GM18519 (cell line): ENCODE data around the gene CTNNA2.

ENCODE experiments used
- ATAC-seq: cut with Tn5 transposase; IDR thresholded peaks from one replicate; pipeline ENCODE4 v1.9.1; 2021; ENCODE audit warnings: mild to moderate bottlenecking, moderate library complexity; ENCODE audit not compliant: unreplicated experiment, low FRiP score

CTNNA2 gene

DNA sequence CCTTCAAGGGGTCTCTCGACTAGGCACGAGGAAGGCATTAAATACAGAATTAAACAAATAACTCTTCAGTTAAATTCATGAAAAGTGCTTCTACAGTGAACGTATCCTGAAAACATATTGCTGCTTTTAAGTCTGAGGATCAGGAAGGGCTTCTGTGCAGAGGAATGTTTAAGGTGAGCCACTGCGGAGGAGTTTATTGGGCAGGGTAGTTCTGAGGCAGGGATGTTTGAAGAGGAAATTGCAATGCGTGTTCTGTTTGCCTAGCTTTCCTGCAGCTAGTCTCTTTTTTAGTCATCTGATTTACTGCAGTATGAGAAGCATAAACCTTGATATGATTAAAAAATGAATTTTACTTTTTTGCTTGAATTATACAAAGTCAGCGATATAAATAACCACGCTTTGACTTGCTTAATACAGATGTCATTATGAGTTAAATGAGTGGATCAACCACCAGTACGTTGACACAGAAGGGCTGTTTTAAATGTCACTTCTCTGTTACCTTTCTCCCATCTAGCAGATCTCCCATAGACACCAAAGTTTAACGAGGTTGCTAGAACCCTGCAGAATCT, 98.7 kb downstream of the CTNNA2 start:
- no peak for ATAC-seq

DNA sequence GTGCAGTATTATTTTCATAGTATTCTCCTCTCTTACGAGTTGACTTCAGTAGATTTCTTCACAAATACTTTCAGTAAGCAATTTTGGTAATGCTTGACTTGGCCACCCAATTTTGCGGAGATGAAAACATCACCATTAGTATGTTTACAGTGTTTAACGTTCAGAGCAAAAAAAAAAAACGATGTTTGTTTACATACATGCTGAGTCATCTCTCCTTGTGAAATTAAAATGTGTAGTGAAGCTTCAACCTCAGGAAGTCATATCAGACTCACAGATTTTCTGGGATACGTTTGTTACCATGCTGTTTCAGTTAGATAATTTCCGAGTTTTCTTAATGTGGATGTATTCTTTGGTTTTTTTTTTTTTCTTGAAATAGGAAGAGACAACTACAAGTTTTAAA, 100.1 kb downstream of the CTNNA2 start:
- no peak for ATAC-seq

DNA sequence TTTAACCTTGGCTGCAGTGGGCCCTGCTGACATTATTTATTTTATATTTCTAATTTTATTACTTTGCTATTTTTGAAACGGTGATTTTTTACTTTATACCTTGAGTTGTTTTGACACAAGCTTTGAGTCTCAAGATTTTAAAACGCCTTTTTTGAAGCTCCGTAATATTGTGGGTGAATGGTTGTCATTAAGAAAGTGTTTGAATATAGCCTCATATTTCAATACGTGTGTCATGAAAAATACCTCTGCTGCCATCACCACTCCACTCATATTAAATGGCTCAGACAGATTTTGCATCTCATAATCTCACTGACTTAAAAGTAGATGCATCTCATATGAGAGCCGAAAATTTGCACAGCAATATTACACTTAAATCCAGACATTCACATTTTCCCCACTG, 106.6 kb downstream of the CTNNA2 start:
- no peak for ATAC-seq

DNA sequence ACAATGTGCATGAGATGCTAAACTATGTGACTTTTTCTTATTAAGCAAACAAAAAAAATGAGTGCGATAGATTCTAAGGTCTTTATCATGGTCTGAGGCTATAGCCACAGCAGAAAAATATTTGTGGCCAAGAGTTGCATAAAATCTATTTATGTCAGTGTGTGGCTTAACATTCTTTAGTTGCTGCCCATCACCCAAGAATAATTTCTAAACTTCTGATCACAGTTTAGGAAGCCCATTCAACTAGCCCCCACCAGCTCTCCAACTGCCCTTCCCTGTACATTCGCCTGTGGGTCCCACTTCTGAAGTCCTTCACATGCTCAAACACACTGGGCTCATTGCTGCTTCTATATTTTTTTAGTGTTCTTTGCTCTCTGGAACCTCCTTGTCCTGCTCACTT, 107.1 kb downstream of the CTNNA2 start:
- no peak for ATAC-seq

DNA sequence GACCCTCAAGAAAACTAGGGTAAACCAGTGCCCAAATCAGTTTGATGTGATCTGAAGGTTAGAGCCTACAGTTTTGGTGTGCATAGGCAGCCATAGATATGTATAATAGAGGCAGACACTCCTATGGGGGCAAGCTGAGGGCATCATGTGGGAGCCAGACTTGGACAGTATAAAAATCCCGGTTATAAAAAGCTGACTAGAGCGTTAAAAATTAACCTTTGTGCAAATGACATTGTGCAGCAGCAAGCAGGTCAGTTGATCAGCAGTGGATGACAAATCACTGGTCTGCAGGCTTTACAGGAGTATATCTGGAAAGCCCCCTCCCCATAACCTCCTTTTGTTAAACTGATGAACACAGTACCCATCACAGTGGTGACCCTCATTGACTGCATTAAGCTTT, 107.8 kb downstream of the CTNNA2 start:
- ATAC-seq = no peak

DNA sequence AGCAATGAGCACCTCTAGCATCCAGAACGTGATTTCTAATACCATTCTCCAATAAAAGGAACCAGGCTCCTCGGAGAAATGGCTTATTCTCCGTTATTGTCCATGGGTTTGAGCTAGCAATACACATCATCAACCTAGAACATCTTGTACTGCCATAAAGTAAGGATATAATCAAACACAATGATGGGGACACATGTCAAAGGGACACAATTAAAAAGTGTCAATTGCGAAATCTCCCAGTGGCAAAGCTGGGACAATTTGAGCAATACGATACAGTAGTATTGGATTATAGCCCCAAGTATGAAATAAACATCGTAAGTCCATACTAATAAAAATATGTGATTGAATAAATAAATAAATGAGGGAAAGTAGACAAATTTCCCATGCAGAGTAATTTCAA, 108.4 kb downstream of the CTNNA2 start:
- no peak for ATAC-seq

DNA sequence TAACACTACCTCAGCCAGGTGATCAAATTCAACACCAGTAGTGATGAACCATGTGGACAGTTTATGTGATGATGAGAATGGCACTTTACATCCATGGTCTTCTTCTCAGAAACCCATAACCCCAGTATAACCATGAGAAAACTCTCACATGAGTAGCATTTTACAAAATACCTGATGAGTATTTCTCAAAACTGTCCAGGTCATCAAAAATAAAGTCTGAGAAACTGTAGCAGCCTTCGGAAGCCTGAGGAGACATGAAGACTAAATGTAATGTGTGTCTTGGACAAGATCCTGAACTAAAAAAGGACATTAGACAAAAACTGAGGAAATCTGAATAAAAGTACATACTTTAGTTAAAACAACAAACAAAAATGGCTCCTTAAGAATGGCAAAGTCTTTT, 108.9 kb downstream of the CTNNA2 start:
- no peak for ATAC-seq

DNA sequence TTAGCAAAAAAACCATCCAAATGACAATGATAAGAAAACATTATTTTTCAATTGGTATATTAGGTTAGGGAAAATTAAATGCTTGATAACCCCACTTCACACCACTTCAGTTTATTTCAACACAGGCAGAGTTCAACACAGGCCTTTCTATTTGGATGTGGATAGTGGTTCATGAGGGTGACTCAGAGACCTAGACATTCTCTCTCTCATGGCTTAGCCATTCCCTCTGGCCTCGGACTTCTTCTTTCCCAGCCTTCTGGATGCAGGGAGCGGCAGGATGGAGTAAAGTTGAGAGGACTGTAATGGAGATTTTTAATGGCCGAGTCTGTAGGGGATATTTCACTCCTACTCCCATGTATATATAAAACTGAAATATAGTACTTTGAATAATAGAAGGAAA, 109.7 kb downstream of the CTNNA2 start:
- ATAC-seq = no peak

DNA sequence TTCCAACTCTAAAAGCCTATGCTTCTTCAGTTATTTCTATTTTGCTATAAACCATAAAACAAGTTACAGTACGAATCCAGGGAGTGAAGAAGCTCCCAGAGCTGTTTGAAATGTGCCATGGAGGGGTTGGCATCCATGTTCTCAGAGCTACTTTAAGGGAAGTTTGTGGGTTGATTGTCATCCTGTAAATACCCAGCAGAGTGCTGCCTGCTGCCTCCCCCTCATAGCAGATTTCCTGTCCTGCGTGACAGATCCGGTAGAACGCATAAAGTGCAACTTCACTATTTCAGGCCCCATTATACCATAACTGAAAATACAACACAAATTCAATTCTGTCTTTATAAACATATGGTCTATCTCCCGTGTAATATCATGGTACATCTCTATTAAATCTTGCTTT, 114.4 kb downstream of the CTNNA2 start:
- no peak for ATAC-seq

DNA sequence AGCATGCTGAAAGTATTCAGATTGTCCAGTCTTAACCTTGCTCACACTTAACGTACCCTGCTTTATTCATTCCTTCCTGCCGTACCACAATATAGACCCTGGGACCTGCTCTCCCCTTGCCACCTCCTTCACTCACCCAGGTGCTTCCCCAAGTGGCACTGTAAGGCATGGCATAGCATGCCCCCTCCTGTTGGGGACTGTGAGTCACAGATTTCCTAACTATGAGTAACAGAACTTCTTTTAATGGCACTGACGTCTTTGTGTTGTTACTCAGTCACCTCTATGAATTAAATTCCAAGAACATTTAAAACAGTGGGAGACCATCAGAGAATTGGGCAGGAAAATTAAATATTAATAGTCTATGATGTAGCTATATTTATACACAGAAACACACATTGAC, 117.2 kb downstream of the CTNNA2 start:
- ATAC-seq = no peak

DNA sequence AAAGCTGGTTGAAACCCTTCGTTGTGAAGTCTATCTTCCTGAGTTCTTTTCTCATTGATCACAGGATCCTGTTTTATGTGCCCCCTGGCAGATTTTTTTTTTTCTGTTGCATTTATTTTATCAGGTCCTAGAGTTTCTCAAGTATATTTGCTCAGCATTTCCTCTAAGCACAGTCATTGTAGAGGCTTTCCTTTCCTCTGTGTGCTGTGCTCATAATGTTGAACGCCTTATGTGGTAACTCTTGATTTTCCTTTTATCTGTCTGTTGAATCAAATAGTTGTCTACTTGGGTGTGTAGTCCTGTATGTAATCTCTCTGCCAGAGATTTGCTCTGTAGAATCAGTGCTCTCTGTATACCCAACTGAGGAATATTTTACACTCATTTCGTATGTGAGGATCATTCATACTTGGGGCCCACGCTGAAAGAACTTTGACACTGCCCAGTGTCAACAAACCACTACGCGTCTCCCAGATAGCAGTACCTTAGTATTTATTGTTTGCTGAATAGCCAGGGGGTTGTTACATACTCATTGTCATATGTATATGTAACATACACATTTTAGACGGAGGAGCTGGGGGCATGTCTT, 118.2 kb downstream of the CTNNA2 start:
- no peak for ATAC-seq

DNA sequence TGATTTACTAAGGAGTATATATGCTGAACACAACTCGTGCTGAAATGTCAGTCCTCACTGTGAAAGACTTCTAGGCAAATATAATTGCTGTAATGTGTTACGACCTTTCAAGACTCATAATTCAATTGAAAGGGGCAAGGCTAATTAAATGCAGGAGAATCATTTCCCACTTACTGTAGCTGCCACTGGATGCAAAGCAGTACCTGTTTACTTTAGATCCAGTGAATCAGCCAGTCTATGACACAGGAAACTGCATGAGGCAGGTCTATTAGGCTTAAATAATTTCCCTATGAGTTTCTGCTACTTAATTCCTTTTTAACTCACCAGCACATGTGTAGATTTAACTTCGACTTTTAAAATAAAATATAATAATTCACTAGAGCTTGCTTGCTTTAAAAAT, 125.6 kb downstream of the CTNNA2 start:
- no peak for ATAC-seq

DNA sequence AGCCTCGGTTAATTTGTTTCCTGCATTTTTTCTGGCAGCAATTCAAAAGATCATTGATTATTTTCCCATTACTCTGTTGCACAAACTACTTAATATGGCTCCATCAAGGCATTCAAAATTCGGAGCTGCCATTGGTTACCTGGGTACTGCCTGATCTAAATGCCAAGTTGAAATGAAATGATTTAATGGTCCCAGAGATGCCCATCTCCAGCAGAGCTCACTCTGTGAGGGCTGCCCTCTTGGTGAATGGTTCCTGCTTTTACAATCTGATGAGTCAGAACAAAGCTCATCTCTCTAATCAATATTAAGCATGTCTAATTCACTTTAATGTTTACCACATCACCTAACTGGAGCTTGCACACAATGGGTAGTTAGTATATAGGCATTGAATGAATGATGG, 126.1 kb downstream of the CTNNA2 start:
- no peak for ATAC-seq

DNA sequence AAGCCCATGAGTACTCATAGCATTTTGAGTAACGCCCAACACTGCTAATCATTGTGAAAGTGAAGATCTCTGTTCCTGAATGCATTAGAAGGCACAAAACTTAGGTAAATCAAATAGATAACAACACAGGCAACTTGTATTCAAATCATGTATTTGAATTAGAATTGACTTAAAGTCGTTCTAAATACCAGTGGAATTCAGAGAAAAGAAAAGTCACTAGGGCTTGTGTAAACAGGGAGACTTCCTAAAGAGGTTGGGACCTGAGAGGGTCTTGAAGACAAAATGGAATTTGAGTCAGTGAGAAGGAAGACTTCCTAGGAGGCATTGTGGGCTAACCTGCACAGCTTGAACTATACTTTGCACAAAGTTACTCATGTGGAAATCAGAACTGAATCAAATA, 127.2 kb downstream of the CTNNA2 start:
- ATAC-seq = no peak

DNA sequence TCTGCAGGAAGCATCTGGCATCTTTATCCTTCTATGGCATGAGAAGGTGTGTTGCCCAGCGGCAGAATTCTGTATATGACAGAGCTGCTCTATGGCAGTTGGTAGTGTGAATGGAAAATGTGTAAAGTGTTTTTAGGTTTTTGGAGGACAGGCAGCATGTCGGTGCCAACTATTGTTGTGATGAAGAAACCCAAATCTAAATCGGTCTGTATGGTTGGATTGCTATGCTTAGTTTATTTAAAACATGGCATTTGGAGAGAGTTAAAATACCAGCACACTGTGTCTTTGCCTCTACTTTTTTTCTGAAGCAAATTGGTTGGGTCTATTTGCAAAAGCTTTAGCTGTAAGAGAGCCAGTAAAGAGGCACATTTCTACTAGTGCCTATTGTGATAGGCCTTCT, 136.7 kb downstream of the CTNNA2 start:
- no peak for ATAC-seq

DNA sequence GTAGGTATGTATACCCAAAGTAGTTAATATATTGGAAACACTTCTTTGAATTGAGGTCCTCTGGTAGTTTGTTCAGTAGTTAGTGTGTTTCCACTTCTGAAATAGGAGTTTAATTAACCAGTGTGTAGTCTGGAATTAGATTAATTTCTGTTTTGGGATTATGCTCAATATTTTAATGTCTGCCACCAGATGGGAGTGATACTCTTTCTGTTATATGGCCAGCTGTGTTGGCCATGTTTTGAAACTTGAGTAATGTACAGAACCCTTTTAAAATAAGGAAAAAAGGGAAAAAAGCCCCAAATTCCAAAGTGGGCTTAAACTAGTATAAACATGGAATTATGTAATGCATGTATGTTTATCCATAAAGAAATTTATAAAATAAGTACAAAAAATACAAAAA, 147.7 kb downstream of the CTNNA2 start:
- ATAC-seq = no peak

DNA sequence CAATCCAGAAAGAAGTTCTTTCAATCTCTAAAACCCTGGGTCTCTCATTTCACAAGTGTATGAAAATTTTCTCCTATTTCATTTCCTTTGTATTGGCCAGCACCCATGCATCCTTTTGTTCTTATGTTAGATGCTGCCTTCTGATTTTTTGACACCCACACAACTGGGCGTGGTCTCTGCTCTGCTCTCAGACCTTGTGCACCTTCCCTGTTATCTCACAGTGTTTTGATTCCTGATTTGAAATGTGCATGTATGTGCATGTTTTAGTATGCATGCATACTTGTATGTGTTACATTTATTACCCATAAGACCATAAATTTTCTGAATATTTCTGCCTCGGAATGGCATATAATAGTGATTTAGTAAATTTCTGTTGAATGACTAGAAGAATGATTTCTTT, 152.2 kb downstream of the CTNNA2 start:
- no peak for ATAC-seq

DNA sequence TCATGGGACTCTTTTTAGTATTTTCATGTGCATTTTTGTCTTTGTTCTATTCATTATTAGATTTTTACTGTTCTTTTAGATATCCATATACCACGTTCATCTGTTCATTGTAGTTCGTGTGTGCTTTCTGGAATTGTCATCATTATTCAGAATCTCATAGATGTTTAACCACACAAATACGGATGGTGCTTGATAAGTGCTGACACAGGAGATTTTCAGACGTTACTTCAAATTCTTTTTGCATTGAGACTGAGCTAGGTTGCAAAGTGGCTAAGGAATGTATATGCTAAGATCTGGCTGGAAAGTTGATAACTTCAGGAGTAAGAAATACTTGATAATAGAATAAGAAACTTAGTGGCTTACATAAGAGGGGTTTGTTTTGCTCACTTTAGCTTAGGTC, 153.6 kb downstream of the CTNNA2 start:
- no peak for ATAC-seq

DNA sequence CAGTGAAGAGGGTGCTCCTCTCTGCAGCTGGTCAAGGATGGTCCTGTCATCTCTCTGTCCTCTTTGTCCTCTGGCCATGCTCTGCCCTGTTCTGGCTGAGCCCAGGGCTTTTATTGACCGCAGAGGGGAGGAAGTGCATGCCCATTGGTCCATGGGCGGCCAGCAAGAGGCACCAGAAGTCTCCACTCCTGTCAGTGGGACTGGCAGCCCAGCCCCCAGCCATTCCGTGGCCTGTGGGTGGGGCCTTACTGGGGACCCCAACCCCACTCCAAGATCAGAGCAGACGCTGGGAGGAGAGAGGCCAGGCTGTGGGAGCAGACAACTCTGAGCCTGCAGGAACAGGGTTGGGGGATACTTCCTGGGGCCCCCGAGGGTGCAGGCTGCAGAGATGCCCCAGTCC, 156.9 kb downstream of the CTNNA2 start:
- no peak for ATAC-seq

DNA sequence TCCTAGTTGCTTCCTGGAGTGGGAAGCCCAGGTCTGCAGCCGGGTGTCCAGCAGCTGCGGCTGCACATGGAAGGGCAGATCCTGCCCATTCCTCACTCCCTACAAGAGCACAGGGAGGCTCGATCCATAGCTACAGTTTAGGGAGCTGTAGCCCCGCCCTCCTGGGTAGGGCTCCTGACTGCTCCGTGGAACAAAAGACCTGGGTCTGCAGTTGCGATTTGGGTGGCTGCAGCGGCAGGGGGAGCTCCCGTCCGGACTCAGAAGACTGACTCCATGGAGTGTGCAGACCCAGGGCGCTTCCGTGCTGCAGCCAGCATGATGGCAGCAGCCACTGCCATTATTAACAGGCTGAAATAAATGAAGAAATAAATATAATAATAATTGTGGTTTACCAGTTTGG, 157.3 kb downstream of the CTNNA2 start:
- no peak for ATAC-seq

DNA sequence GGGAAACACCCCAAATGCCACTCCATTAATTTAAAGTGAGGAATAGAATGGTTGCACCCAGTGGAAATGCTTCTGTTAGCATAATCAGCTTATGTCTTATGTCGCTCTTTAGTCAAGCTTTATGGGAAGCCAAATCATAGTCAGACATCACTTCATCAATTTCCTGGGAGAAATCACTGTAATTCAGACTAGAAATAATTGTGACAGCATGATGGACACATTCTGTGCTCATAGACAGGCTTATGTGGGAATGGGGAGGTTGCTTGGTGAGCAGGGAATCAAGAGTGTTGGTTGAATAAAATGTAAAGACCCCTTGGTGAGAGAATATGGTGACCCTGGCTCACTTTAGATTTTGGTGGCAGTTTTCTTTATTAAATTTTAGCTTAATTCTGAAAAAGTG, 174.0 kb downstream of the CTNNA2 start:
- no peak for ATAC-seq

DNA sequence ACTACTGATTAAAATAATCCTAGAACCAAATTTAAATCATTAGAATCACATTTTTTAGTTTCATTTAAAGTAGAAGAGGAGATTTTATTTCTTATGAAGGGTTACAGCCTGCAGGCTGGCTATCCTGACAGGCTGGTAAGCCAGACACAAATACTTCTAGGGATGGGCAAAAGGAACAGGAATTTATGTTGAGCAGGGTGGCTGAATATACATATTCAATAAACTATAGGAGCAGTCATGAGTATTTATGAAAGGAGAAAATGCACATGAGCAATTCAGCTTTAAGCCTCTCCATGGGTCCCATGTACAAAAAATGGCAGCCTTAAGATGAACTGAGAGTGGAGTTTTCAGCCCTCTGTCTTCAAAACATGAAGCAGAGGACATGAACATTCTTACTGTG, 182.4 kb downstream of the CTNNA2 start:
- no peak for ATAC-seq

DNA sequence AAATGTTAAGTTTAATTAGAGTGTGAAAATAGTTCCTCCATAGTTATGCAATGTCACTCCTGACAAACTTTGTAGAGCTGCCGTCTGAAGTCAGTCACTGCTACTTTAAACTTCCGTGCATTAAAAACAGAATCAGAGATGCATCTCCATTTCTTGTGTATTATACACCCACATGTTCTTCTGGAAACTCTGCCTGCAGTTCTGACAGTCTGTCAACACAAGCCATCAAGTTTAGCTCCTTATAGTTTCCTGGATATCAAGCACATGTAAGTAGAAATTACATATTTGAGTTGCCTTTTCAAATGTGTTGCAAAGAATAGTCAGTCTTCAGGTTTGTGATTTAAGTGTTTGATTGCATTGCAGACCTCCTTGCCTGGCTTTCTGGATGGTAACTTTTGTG, 184.3 kb downstream of the CTNNA2 start:
- no peak for ATAC-seq
